Measurements from ENCODE around the gene PRRG2. TPM values are rescaled to one million over a fixed set of nuclear protein-coding genes. Genes with fewer than 3 reads are reported as not detected.

The PRRG2 gene
- total and polyA plus RNA-seq, 2 of the 13 experiments (the other 11 are each of a cell fraction or from before 2014, with no cell fraction given): 0.66 to 0.82 TPM

- TF ChIP-seq UBTF (CRISPR knock-in tag; IDR thresholded peaks at IDR 0.05) (peak; percentile 62), ZSCAN29 (CRISPR knock-in tag; conservative IDR thresholded peaks at IDR 0.05) (peak; percentile 72; the same call in 1 of the 2 replicates), BORCS8-MEF2B (CRISPR knock-in tag; IDR thresholded peaks at IDR 0.05) (peak; percentile 88), RBM22 (optimal IDR thresholded peaks at IDR 0.05; ENCODE audit: low read length) (peak; percentile 70), KMT2B (CRISPR knock-in tag; IDR thresholded peaks at IDR 0.05) (0 out of 2 replicates have a peak, but pooled peaks have one; percentile 28), ZKSCAN8 (CRISPR knock-in tag; IDR thresholded peaks at IDR 0.05; ENCODE audit: borderline replicate concordance) (no peak), DR1 (CRISPR knock-in tag; IDR thresholded peaks at IDR 0.05) (peak; percentile 88), TIGD3 (CRISPR knock-in tag; IDR thresholded peaks at IDR 0.05; ENCODE audit: borderline replicate concordance) (no peak), NFYB (CRISPR knock-in tag; IDR thresholded peaks at IDR 0.05) (peak; percentile 72), PHF5A (CRISPR knock-in tag; IDR thresholded peaks at IDR 0.05; ENCODE audit: low read depth, unreplicated experiment) (no peak), SRSF1 (optimal IDR thresholded peaks at IDR 0.05; ENCODE audit: low read depth, low read length) (no peak), ZNF276 (CRISPR knock-in tag; IDR thresholded peaks at IDR 0.05; ENCODE audit: low read depth) (no peak), NFE2L2 (IDR thresholded peaks at IDR 0.05; ENCODE audit: low read length) (no peak), NR2F2 (IDR thresholded peaks at IDR 0.05; ENCODE audit: borderline replicate concordance, low read depth) (no peak), PHF21A (CRISPR knock-in tag; IDR thresholded peaks at IDR 0.05) (peak; percentile 64), FOXJ3 (CRISPR knock-in tag; IDR thresholded peaks at IDR 0.05; ENCODE audit: borderline replicate concordance) (0 out of 2 replicates have a peak, but pooled peaks have one; percentile 41)
- TF ChIP-seq, protein P1, sequence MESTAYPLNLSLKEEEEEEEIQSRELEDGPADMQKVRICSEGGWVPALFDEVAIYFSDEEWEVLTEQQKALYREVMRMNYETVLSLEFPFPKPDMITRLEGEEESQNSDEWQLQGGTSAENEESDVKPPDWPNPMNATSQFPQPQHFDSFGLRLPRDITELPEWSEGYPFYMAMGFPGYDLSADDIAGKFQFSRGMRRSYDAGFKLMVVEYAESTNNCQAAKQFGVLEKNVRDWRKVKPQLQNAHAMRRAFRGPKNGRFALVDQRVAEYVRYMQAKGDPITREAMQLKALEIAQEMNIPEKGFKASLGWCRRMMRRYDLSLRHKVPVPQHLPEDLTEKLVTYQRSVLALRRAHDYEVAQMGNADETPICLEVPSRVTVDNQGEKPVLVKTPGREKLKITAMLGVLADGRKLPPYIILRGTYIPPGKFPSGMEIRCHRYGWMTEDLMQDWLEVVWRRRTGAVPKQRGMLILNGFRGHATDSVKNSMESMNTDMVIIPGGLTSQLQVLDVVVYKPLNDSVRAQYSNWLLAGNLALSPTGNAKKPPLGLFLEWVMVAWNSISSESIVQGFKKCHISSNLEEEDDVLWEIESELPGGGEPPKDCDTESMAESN (CRISPR knock-in tag; conservative IDR thresholded peaks at IDR 0.05): 0 out of 2 replicates have a peak, but pooled peaks have one; percentile 36
- TF ChIP-seq, protein P2, sequence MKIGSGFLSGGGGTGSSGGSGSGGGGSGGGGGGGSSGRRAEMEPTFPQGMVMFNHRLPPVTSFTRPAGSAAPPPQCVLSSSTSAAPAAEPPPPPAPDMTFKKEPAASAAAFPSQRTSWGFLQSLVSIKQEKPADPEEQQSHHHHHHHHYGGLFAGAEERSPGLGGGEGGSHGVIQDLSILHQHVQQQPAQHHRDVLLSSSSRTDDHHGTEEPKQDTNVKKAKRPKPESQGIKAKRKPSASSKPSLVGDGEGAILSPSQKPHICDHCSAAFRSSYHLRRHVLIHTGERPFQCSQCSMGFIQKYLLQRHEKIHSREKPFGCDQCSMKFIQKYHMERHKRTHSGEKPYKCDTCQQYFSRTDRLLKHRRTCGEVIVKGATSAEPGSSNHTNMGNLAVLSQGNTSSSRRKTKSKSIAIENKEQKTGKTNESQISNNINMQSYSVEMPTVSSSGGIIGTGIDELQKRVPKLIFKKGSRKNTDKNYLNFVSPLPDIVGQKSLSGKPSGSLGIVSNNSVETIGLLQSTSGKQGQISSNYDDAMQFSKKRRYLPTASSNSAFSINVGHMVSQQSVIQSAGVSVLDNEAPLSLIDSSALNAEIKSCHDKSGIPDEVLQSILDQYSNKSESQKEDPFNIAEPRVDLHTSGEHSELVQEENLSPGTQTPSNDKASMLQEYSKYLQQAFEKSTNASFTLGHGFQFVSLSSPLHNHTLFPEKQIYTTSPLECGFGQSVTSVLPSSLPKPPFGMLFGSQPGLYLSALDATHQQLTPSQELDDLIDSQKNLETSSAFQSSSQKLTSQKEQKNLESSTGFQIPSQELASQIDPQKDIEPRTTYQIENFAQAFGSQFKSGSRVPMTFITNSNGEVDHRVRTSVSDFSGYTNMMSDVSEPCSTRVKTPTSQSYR (CRISPR knock-in tag; IDR thresholded peaks at IDR 0.05; ENCODE audit: borderline replicate concordance): 0 out of 2 replicates have a peak, but pooled peaks have one; percentile 38
Measured at GRCh38 chr19:49590071-49590970, 9.2 kb downstream of the PRRG2 start (continued).

Measured in HepG2 (cell line).